OCI-LY1 (cell line): ENCODE measurements around the gene C2CD5.

Experiments
- H2AFZ ChIP-seq: fragments of 200-600 bp; sonication (generic), shearing (Covaris generic); 2 replicates; pipeline ENCODE4 v1.6.0; 2014; ENCODE audit warnings: antibody characterized with exemption, mild to moderate bottlenecking, low read length
- H3F3A ChIP-seq: fragments of 200-600 bp; sonication (generic), shearing (Covaris generic); 2 replicates; pipeline ENCODE4 v1.6.0; 2014; ENCODE audit warnings: mild to moderate bottlenecking, antibody characterized with exemption, low read length, moderate library complexity; ENCODE audit not compliant: insufficient read depth
- H3K27ac ChIP-seq: fragments of 200-600 bp; sonication (generic); 2 replicates; pipeline ENCODE4 v1.5.1; 2014; ENCODE audit warnings: low read length, mixed run types, mild to moderate bottlenecking, low read depth; ENCODE audit not compliant: poor library complexity, severe bottlenecking
- H3K27me3 ChIP-seq: fragments of 200-600 bp; sonication (generic); 2 replicates; pipeline ENCODE4 v1.6.0; 2014; ENCODE audit warnings: antibody characterized with exemption, mild to moderate bottlenecking, low read length, moderate library complexity; ENCODE audit not compliant: insufficient read depth
- H3K36me3 ChIP-seq: fragments of 200-600 bp; sonication (generic); 2 replicates; pipeline ENCODE4 v1.6.1; 2014; ENCODE audit warnings: mild to moderate bottlenecking, antibody characterized with exemption, low read length, moderate library complexity, mixed read lengths; ENCODE audit not compliant: insufficient read depth
- H3K4me1 ChIP-seq: fragments of 200-600 bp; sonication (generic); 2 replicates; pipeline ENCODE4 v1.5.1; 2014; ENCODE audit warnings: mild to moderate bottlenecking, low read length, moderate library complexity; ENCODE audit not compliant: insufficient read depth, severe bottlenecking
- H3K4me2 ChIP-seq: fragments of 200-600 bp; sonication (generic), shearing (Covaris generic); 2 replicates; pipeline ENCODE4 v1.6.1; 2014; ENCODE audit warnings: low read length
- H3K4me3 ChIP-seq: fragments of 200-600 bp; sonication (generic); 2 replicates; pipeline ENCODE4 v1.5.1; 2014; ENCODE audit warnings: low read length, low read depth, mild to moderate bottlenecking, mixed read lengths; ENCODE audit not compliant: poor library complexity, severe bottlenecking
- H3K79me2 ChIP-seq: fragments of 200-600 bp; shearing (Covaris generic); 2 replicates; pipeline ENCODE4 v1.6.1; 2016; ENCODE audit warnings: mixed run types, low read length, mixed read lengths; ENCODE audit not compliant: insufficient read depth
- H3K9ac ChIP-seq: fragments of 200-600 bp; sonication (generic), shearing (Covaris generic); 2 replicates; pipeline ENCODE4 v1.6.1; 2014; ENCODE audit warnings: mild to moderate bottlenecking, low read length, mixed read lengths
- H3K9me2 ChIP-seq: fragments of 200-600 bp; sonication (generic), shearing (Covaris generic); 2 replicates; pipeline ENCODE4 v1.6.1; 2014; ENCODE audit warnings: low read depth, mild to moderate bottlenecking, low read length, mixed read lengths
- H3K9me3 ChIP-seq: fragments of 200-600 bp; shearing (Covaris generic); 2 replicates; pipeline ENCODE4 v1.6.1; 2014; ENCODE audit warnings: low read length, mixed read lengths
- H4K20me1 ChIP-seq: fragments of 200-600 bp; sonication (generic), shearing (Covaris generic); 2 replicates; pipeline ENCODE4 v1.6.0; 2016; ENCODE audit warnings: mild to moderate bottlenecking, low read length; ENCODE audit not compliant: insufficient read depth
- EZH2 ChIP-seq: fragments of 200-600 bp; sonication (generic), shearing (Covaris generic); IDR thresholded peaks from 2 replicates; pipeline ENCODE4 v1.8.0; 2017; ENCODE audit warnings: borderline replicate concordance, mixed run types, mild to moderate bottlenecking, antibody characterized with exemption, low read length, moderate library complexity, mixed read lengths
- TF ChIP-seq, protein P1 (sequence below): fragments of 200-600 bp; sonication (generic), shearing (Covaris generic); IDR thresholded peaks from 2 replicates; pipeline ENCODE4 v1.5.1; 2017; ENCODE audit warnings: mild to moderate bottlenecking, antibody characterized with exemption, low read length, moderate library complexity, mixed read lengths

Gene C2CD5

DNA sequence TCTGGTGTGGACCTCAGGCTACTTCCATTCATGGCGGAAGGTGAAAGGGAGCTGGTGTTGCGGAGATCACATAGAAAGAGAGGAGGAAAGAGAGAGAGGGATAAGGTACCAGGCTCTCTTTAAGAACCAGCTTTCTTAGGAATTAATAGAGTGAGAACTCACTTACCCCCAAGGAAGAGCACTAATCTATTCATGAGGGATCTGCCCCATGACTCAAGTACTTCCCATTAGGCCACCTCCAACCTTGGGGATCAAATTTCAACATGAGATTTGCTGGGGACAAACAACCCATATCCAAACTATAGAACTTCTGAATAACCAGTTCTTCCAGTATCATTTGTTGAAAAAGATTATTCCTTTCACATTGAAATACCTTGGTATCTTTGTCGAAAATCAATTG lies 34.0 kb upstream of the C2CD5 start:
- no peaks in the 10 kb centered on the region for H3K9me2 ChIP-seq
- no peak overlapping the region for H2AFZ ChIP-seq
- H4K20me1 ChIP-seq: no peaks in the 10 kb centered on the region
- H3F3A ChIP-seq: no peaks in the 10 kb centered on the region
- no peaks in the 10 kb centered on the region for H3K9me3 ChIP-seq
- H3K79me2 ChIP-seq: no peaks in the 10 kb centered on the region
- H3K4me1 ChIP-seq: no peaks in the 10 kb centered on the region
- no peaks in the 10 kb centered on the region for H3K27me3 ChIP-seq
- no peak overlapping the region for H3K4me2 ChIP-seq
- TF ChIP-seq, protein P1, sequence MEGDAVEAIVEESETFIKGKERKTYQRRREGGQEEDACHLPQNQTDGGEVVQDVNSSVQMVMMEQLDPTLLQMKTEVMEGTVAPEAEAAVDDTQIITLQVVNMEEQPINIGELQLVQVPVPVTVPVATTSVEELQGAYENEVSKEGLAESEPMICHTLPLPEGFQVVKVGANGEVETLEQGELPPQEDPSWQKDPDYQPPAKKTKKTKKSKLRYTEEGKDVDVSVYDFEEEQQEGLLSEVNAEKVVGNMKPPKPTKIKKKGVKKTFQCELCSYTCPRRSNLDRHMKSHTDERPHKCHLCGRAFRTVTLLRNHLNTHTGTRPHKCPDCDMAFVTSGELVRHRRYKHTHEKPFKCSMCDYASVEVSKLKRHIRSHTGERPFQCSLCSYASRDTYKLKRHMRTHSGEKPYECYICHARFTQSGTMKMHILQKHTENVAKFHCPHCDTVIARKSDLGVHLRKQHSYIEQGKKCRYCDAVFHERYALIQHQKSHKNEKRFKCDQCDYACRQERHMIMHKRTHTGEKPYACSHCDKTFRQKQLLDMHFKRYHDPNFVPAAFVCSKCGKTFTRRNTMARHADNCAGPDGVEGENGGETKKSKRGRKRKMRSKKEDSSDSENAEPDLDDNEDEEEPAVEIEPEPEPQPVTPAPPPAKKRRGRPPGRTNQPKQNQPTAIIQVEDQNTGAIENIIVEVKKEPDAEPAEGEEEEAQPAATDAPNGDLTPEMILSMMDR: no peak
- TF ChIP-seq EZH2: no peak
- H3K4me3 ChIP-seq: no peak overlapping the region
- no peaks in the 10 kb centered on the region for H3K36me3 ChIP-seq
- H3K27ac ChIP-seq: no peak overlapping the region
- no peak overlapping the region for H3K9ac ChIP-seq

DNA sequence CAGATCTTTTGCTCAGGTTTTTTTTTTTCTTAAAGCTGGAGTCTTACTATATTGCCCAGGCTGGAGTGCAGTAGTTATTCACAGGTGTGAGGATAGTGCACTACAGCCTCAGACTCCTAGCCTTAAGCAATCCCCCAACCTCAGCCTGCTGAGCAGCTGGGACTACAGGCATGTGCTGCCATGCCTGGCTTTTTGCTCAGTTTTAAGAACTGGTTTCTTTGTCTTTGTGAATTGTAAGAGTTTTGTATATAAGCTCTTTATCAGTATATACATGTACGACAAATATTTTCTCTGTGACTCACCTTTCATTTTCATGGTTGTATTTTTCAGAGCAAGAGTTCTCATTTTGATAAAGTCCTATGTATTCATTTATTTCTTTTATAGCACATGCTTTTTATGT lies 33.3 kb upstream of the C2CD5 start:
- H3K27me3 ChIP-seq: no peaks in the 10 kb centered on the region
- H3K36me3 ChIP-seq: no peaks in the 10 kb centered on the region
- no peaks in the 10 kb centered on the region for H3K79me2 ChIP-seq
- no peaks in the 10 kb centered on the region for H3F3A ChIP-seq
- no peak overlapping the region for H2AFZ ChIP-seq
- TF ChIP-seq, protein P1: no peak
- TF ChIP-seq EZH2: no peak
- no peak overlapping the region for H3K27ac ChIP-seq
- no peak overlapping the region for H3K4me2 ChIP-seq
- no peaks in the 10 kb centered on the region for H4K20me1 ChIP-seq
- no peaks in the 10 kb centered on the region for H3K9me3 ChIP-seq
- H3K4me1 ChIP-seq: no peaks in the 10 kb centered on the region
- no peak overlapping the region for H3K9ac ChIP-seq
- H3K9me2 ChIP-seq: no peaks in the 10 kb centered on the region
- H3K4me3 ChIP-seq: no peak overlapping the region

DNA sequence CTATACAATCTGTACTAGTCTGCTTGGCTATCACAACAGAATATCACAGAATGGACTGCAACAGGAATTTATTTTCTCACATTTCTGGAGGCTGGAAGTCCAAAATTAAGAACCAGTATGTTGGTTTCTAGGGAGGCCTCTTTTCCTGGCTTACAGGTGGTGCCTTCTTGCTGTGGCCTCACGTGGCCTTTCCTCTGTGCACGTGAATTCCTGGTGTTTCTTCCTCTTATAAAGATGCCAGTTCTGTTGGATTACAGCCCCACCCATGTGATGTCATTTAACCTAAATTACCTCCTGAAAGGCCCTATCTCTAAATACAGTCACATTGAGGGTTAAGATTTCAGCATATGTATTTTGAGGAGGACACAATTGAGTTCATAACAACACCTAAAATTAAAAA lies 32.1 kb upstream of the C2CD5 start:
- no peak for TF ChIP-seq EZH2
- TF ChIP-seq, protein P1: no peak
- no peaks in the 10 kb centered on the region for H3K36me3 ChIP-seq
- no peaks in the 10 kb centered on the region for H3K4me1 ChIP-seq

More for the DNA sequence above, 32.1 kb upstream of the C2CD5 start:
- Histone ChIP-seq H3K9me3 (no peaks in the 10 kb centered on the region), H3K9ac (no peak overlapping the region), H3K4me2 (no peak overlapping the region), H3K79me2 (no peaks in the 10 kb centered on the region), H4K20me1 (no peaks in the 10 kb centered on the region), H2AFZ (no peak overlapping the region), H3K9me2 (no peaks in the 10 kb centered on the region), H3F3A (no peaks in the 10 kb centered on the region), H3K27me3 (no peaks in the 10 kb centered on the region), H3K4me3 (no peak overlapping the region), H3K27ac (no peak overlapping the region)
